GM12892 (cell line): Measurements from ENCODE around the gene TNRC6C.

Experiments used
- DNase-seq: peaks from one replicate; pipeline ENCODE4 v3.0.0; 2011; ENCODE audit not compliant: insufficient read length
- FAIRE-seq: peaks from 2 replicates; lab custom pipeline; 2011; peaks lifted over from hg19 to GRCh38; lab: Jason Lieb, UNC
- POLR2A ChIP-seq: IDR thresholded peaks from 2 replicates; pipeline ENCODE4 v1.6.1; 2011; ENCODE audit warnings: low read depth, low read length, control low read depth
- POLR2AphosphoS5 ChIP-seq: IDR thresholded peaks from 2 replicates; pipeline ENCODE4 v1.6.1; 2011; ENCODE audit warnings: low read depth, low read length, control low read depth
- TAF1 ChIP-seq: IDR thresholded peaks from 2 replicates; pipeline ENCODE4 v1.6.1; 2011; ENCODE audit warnings: low read depth, mild to moderate bottlenecking, control low read depth, low read length, borderline replicate concordance

The TNRC6C gene

GRCh38 chr17:78022425-78022824, 63.9 kb downstream of the TNRC6C start:
- FAIRE-seq (no peak), DNase-seq (no peak)
- TF ChIP-seq POLR2A (no peak), POLR2AphosphoS5 (no peak), TAF1 (no peak)

- DNase-seq (no peak), FAIRE-seq (no peak)
- TF ChIP-seq POLR2A (no peak), POLR2AphosphoS5 (no peak), TAF1 (no peak)
These were observed 64.5 kb downstream of the TNRC6C start for GRCh38 chr17:78023042-78023441.

GRCh38 chr17:78026381-78026780, 67.9 kb downstream of the TNRC6C start:
- FAIRE-seq = no peak
- no peak for DNase-seq
- TF ChIP-seq POLR2AphosphoS5 (no peak), TAF1 (no peak), POLR2A (no peak)

GRCh38 chr17:78027121-78027520, 68.6 kb downstream of the TNRC6C start:
- DNase-seq (no peak), FAIRE-seq (no peak)
- TF ChIP-seq POLR2AphosphoS5 (no peak), TAF1 (no peak), POLR2A (no peak)

GRCh38 chr17:78029697-78030096, 71.2 kb downstream of the TNRC6C start:
- no peak for FAIRE-seq
- no peak for DNase-seq
- TF ChIP-seq POLR2A = no peak
- TF ChIP-seq POLR2AphosphoS5 = no peak
- TF ChIP-seq TAF1 = no peak

GRCh38 chr17:78031435-78031834, 72.9 kb downstream of the TNRC6C start:
- FAIRE-seq = no peak
- TF ChIP-seq POLR2AphosphoS5 = no peak
- no peak for TF ChIP-seq TAF1
- no peak for TF ChIP-seq POLR2A
- no peak for DNase-seq

- FAIRE-seq (no peak), DNase-seq (no peak)
These were observed 73.7 kb downstream of the TNRC6C start for GRCh38 chr17:78032166-78032565.

GRCh38 chr17:78034429-78035091, 76.1 kb downstream of the TNRC6C start:
- no peak for DNase-seq
- FAIRE-seq = no peak
- no peak for TF ChIP-seq TAF1
- no peak for TF ChIP-seq POLR2A
- TF ChIP-seq POLR2AphosphoS5 = no peak

More at GRCh38 chr17:78032166-78032565, 73.7 kb downstream of the TNRC6C start:
- TF ChIP-seq POLR2AphosphoS5 = no peak
- no peak for TF ChIP-seq POLR2A
- no peak for TF ChIP-seq TAF1

DNA sequence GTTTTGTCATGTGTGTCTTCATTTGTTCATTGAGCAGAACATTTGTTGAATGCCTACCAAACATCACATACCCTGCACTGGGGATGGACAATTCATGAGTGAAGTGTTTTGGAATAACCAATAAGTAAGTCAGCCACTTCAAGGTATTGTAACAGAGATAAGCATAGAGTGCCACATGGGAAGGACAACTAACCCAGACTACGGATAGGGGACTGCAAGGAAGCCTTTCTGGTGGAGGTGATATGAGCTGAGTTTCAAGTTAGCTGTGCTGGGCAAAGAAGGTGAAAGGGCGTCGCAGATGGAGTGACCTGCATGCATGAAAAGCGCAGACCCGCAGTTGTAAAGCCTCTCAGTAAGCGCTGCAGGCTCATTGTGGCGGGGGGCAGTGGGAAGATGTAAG, 78.8 kb downstream of the TNRC6C start:
- FAIRE-seq = no peak
- DNase-seq = no peak
- TF ChIP-seq POLR2AphosphoS5 (no peak), TAF1 (no peak), POLR2A (no peak)

DNA sequence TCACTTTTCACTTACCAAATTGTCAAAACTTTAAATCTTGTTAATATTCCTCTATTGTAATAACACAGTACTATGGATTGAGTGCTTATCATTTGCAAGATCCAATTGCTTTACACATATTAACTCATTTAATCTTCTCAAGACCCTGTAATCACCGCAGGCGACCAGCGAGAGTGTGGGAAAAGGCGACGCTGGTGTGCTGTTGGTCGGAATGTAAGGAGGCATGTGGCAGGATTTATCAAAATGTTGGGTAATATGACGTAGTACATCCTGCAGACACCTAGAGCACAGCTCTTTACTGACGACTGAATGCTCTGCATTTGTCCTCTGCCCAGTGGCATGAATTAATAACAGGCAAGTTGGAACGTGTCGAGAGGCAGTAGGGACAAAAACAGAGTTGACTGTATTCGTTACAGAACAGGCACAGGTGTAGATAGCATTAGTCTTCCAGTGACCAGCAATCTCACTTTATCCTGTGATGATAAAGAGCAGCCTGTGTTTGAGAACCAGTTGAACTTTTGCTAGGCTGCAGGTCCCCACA, 80.3 kb downstream of the TNRC6C start:
- TF ChIP-seq POLR2AphosphoS5 = no peak
- no peak for TF ChIP-seq TAF1
- no peak for TF ChIP-seq POLR2A
- DNase-seq = no peak
- no peak for FAIRE-seq

- FAIRE-seq = no peak
- no peak for DNase-seq
- TF ChIP-seq TAF1 (no peak), POLR2AphosphoS5 (no peak), POLR2A (no peak)
These were observed 81.1 kb downstream of the TNRC6C start for GRCh38 chr17:78039581-78039980.

DNA sequence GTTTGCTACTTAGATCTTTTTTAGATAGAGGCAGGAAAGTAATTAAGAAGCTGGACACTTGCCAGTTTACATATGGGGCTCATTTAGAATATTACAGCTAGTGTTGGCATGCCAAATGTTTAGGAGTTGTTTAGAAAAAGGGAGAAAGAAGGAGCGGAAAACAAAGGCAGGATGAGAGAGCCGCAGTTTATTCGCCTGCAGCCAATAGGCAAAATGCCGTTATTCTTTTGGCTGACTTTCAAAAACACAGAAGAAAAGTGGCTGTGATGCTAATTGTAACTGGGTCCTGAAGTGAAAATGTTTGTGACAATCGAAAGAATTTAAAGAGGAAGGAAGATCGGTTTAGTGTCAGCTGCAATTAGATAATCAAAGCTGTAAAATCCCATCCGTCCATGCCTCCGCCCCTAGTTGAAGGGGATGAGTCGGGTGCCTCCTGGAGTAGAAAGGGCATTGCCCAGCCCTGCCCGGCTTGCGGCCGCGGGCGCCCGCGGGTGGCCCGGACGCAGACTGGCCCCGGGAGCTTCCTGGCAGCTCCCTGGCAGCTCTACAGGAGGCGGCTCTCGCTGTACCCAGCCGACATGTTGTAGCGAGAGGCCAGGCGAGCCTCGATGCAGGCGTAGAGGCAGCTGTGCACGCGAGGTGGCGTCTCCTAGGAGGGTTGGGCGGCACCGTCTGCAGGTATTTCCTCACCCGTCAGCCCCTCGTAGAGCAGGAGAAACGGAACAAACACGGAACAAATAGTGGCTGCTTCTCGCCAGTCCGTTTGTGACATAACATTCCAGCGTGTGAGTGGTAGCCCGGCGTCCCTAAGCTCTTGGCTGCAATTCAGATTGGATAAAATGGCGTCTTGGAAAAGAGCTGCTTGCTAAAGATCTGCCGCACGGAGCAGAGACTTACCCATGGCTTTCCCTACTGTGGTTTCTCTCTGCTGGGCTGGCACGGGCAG, 82.2 kb downstream of the TNRC6C start:
- FAIRE-seq (no peak), DNase-seq (no peak)
- TF ChIP-seq TAF1 (no peak), POLR2AphosphoS5 (no peak), POLR2A (no peak)
